Karpas-422 (cell line): ENCODE results near the gene RAET1G. TPM values are rescaled to one million over a fixed set of nuclear protein-coding genes. Genes with fewer than 3 reads are reported as not detected.
A peak's percentile ranks its signal among the peaks of the same experiment; 100 is the strongest.
"Not testable (repeated sequence)": the region's sequence is repeated elsewhere in the genome, so short reads cannot be mapped to it uniquely, and the experiment has no call there.

Experiments
- DNase-seq: peaks from one replicate; pipeline ENCODE4 v3.0.0-alpha.2; 2015
- H2AFZ ChIP-seq: fragments of 200-600 bp; sonication (generic); 2 replicates; pipeline ENCODE4 v1.6.1; 2014; ENCODE audit warnings: antibody characterized with exemption, low read length, mixed read lengths
- H3K27ac ChIP-seq: fragments of 200-600 bp; sonication (generic); 2 replicates; pipeline ENCODE4 v1.5.1; 2014; ENCODE audit warnings: mild to moderate bottlenecking, low read length, moderate library complexity
- H3K27me3 ChIP-seq: fragments of 200-600 bp; sonication (generic); 2 replicates; pipeline ENCODE4 v1.6.1; 2014; ENCODE audit warnings: low read length, mixed read lengths
- H3K36me3 ChIP-seq: fragments of 200-600 bp; sonication (generic); 2 replicates; pipeline ENCODE4 v1.6.1; 2014; ENCODE audit warnings: low read length, mixed read lengths; ENCODE audit not compliant: insufficient read depth
- H3K4me1 ChIP-seq: fragments of 200-600 bp; sonication (generic); 2 replicates; pipeline ENCODE4 v1.6.1; 2014; ENCODE audit warnings: mild to moderate bottlenecking, low read length, mixed read lengths
- H3K4me2 ChIP-seq: fragments of 200-600 bp; sonication (generic); 2 replicates; pipeline ENCODE4 v1.6.1; 2014; ENCODE audit warnings: low read length, low read depth, mild to moderate bottlenecking; ENCODE audit not compliant: poor library complexity, severe bottlenecking
- H3K4me3 ChIP-seq: fragments of 200-600 bp; sonication (generic); 2 replicates; pipeline ENCODE4 v1.5.1; 2014; ENCODE audit warnings: mild to moderate bottlenecking, antibody characterized with exemption, low read length, mixed read lengths
- H3K79me2 ChIP-seq: fragments of 200-600 bp; sonication (generic); 2 replicates; pipeline ENCODE4 v1.6.1; 2014; ENCODE audit warnings: mild to moderate bottlenecking, low read length, mixed read lengths
- H3K9ac ChIP-seq: fragments of 200-600 bp; sonication (generic); 2 replicates; pipeline ENCODE4 v1.6.0; 2014; ENCODE audit warnings: low read length
- H3K9me2 ChIP-seq: fragments of 200-600 bp; sonication (generic), shearing (Covaris generic); replicated peaks from 2 replicates; pipeline ENCODE4 v1.6.0; 2014; ENCODE audit warnings: mild to moderate bottlenecking, low read length, moderate library complexity; ENCODE audit not compliant: insufficient read depth
- H3K9me3 ChIP-seq: fragments of 300-700, 200-600 bp; sonication (generic); 2 replicates; pipeline ENCODE4 v1.6.1; 2014; ENCODE audit warnings: low read length, mixed read lengths
- H4K20me1 ChIP-seq: fragments of 200-600 bp; sonication (generic); 2 replicates; pipeline ENCODE4 v1.6.1; 2014; ENCODE audit warnings: mild to moderate bottlenecking, antibody characterized with exemption, low read length, low read depth; ENCODE audit not compliant: insufficient read depth
- total RNA-seq: library from RNA; depleted of rRNA; stranded (reverse); fragments of >200 nt; shearing (Covaris generic); gene quantifications from 2 replicates; pipeline ENCODE4 v1.2.3, GENCODE V29; 2014; ENCODE audit warnings: low replicate concordance

Gene RAET1G
- total RNA-seq, 1 experiment from 2014 or later: not detected

DNA sequence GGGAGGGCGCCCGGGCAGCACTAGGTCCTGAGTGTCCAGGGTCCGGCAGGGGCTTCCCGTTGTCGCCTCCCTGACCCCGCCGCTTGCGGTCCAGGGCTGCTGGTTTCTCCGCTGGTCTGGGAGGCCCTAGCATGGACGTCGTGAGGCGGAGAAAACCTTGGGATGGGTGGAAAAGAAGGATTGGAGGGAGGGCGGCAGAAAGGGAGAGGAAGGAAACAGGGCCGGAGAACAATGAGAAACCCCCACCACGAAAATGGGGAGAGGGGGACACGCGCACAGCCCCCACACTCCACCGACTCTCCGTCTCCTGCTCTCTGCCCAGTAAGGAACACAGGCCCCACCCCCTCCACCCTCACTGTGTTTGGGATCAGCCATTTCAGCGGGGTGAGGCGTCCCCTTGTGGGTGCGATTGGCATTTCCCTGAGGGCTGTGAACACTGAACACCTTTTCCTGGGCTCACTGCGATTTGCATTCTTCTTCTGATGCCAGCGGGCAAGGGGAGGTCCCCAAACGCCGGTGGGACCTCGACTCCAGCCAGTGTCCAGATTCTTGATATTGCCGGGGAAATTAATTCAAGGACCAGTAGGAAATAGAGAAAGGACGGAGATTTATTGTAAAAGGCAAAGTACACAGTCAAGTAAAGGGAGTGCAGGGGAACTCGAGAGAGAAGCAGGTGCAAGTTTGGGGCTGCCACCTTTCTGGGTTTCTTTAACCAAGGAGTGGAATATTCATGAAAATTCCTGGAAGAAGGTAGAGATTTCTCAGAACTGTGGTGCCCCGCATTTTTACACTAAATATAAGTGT, 3.3 kb upstream of the RAET1G start:
- Histone ChIP-seq H4K20me1 (0 out of 2 replicates have a peak, but pooled peaks cover 2% of the 10 kb centered on the region), H3K4me3 (no peak overlapping the region), H3K79me2 (no peaks in the 10 kb centered on the region), H2AFZ (no peak overlapping the region), H3K4me2 (peak overlapping the region; percentile 50), H3K27ac (no peak overlapping the region), H3K9ac (no peak overlapping the region), H3K4me1 (peaks cover 15% of the 10 kb centered on the region), H3K27me3 (no peaks in the 10 kb centered on the region), H3K9me3 (no peaks in the 10 kb centered on the region), H3K9me2 (no peaks in the 10 kb centered on the region), H3K36me3 (no peaks in the 10 kb centered on the region)
- peak; percentile 90 for DNase-seq

DNA sequence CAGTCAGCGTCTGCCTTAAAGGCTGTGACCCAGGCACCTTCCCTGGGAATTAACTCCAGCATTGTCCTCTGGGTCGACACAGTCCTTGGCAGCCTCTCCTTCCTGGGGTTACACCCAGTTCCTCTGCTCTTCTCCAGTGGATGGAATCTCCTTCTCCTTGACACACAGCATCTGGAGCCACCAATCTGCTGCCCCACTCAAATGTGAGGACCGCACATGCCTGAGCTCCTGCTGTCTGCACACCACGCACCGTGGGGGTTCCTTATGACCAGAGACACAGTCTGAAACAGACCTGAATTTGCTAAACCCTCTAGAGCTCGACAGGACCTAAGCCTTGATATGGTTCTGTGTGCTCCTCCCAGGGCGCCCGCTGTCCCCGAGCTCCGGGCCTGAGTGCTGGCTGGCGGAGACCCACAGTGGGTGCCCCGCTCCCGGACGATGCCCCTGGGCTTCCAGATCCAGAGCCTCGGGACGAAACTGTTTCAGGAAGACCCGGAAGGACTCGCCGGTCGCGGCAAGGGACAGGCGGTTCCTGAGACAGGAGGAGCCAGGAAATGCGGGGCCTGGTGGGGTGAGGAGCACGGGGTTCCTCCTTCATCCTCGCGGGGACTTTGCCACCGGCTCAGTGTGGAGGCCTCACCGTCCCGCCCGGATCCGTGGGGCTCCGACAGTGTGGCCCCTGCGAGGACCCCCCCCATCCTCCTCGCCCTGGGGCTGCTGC, 2.5 kb upstream of the RAET1G start:
- Histone ChIP-seq H3K4me1 (peaks cover 15% of the 10 kb centered on the region), H3K4me3 (no peak overlapping the region), H2AFZ (no peak overlapping the region), H3K4me2 (no peak overlapping the region), H3K9ac (no peak overlapping the region), H3K27me3 (no peaks in the 10 kb centered on the region), H3K27ac (no peak overlapping the region), H3K9me3 (no peaks in the 10 kb centered on the region), H3K79me2 (no peaks in the 10 kb centered on the region), H4K20me1 (0 out of 2 replicates have a peak, but pooled peaks cover 2% of the 10 kb centered on the region), H3K9me2 (no peaks in the 10 kb centered on the region), H3K36me3 (no peaks in the 10 kb centered on the region)
- DNase-seq: peak; percentile 29

GRCh38 chr6:149924933-149925252, 2.0 kb upstream of the RAET1G start:
- Histone ChIP-seq H3K4me3 (no peak overlapping the region), H3K9me3 (no peaks in the 10 kb centered on the region), H4K20me1 (0 out of 2 replicates have a peak, but pooled peaks cover 2% of the 10 kb centered on the region), H3K27me3 (no peaks in the 10 kb centered on the region), H3K4me2 (no peak overlapping the region), H3K36me3 (no peaks in the 10 kb centered on the region), H3K27ac (no peak overlapping the region), H3K9me2 (no peaks in the 10 kb centered on the region), H3K9ac (no peak overlapping the region), H3K79me2 (no peaks in the 10 kb centered on the region), H2AFZ (no peak overlapping the region), H3K4me1 (peaks cover 15% of the 10 kb centered on the region)
- peak; percentile 26 for DNase-seq

GRCh38 chr6:149924206-149924932, 1.4 kb upstream of the RAET1G start:
- Histone ChIP-seq H3K79me2 (no peaks in the 10 kb centered on the region), H4K20me1 (0 out of 2 replicates have a peak, but pooled peaks cover 2% of the 10 kb centered on the region), H3K36me3 (no peaks in the 10 kb centered on the region), H3K4me1 (peaks cover 15% of the 10 kb centered on the region), H3K4me2 (no peak overlapping the region), H3K9ac (no peak overlapping the region), H3K27ac (no peak overlapping the region), H2AFZ (no peak overlapping the region), H3K27me3 (no peaks in the 10 kb centered on the region), H3K4me3 (no peak overlapping the region), H3K9me3 (no peaks in the 10 kb centered on the region), H3K9me2 (no peaks in the 10 kb centered on the region)
- peak; percentile 37 for DNase-seq

DNA sequence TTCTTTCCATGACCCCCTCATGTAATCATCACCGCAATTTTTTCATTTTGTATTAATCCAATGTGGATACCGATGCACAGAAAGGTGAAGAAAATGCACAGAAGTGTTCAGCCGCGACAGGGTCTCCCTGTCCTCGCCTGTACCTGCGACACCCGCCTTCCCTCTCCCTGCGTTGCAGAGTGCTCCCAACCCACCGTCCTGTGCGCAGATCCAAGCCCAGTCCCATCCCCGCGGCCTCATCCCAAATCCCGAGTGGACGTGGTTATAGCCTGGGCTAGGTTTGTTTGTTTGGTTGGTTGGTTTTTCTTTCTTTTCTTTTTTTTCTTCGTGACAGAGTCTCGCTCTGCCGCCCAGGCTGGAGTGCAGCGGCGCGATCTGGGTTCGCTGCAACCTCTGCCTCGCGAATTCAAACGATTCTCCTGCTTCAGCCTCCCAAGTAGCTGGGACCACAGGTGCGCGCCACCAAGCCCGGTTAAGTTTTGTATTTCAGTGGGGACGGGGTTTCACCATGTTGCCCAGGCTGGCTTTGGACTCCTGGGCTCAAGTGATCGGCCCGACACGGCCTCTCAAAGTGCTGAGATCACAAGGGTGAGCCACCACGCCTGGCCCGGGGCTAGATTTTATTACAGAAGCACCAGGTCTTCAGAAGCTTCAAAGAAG, 536 bp upstream of the RAET1G start:
- peak overlapping the region; percentile 69 for H3K4me2 ChIP-seq
- H2AFZ ChIP-seq: no peak overlapping the region; the same call in 1 of the 2 replicates
- H4K20me1 ChIP-seq: 0 out of 2 replicates have a peak, but pooled peaks cover 2% of the 10 kb centered on the region
- H3K9me2 ChIP-seq: no peaks in the 10 kb centered on the region
- H3K4me3 ChIP-seq: peak overlapping the region; percentile 34; the same call in 1 of the 2 replicates
- no peak overlapping the region for H3K9ac ChIP-seq
- H3K36me3 ChIP-seq: no peaks in the 10 kb centered on the region
- no peaks in the 10 kb centered on the region for H3K27me3 ChIP-seq
- DNase-seq: no peak
- H3K79me2 ChIP-seq: no peaks in the 10 kb centered on the region
- no peaks in the 10 kb centered on the region for H3K9me3 ChIP-seq
- H3K4me1 ChIP-seq: peaks cover 15% of the 10 kb centered on the region
- no peak overlapping the region for H3K27ac ChIP-seq

DNA sequence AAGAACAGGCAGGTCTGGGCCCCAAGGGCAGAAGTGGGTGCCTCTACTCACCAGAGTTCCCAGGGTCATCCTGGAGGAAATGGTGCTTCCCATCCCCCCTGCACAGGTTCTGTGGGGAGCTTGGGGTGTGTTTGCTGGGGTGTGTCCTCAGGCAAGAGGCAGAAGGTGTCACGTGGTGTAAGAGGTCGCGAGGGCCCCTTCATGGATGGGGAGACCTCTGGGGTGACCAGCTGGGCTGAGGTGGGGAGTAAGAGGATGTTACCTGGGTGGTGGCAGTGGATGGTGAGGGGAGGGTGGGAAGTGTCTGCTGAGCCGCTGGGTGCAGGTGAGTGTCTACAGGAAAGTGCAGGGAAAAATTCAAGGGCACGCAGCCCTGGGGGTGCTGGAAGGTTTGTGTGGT, 830 bp downstream of the RAET1G start:
- H3K27ac ChIP-seq, H3K9ac ChIP-seq, H3K4me2 ChIP-seq, H3K4me3 ChIP-seq, H4K20me1 ChIP-seq, H3K79me2 ChIP-seq, H3K9me2 ChIP-seq, H3K9me3 ChIP-seq, DNase-seq, H3K36me3 ChIP-seq, H3K27me3 ChIP-seq, H2AFZ ChIP-seq: not testable (repeated sequence)
- peaks cover 15% of the 10 kb centered on the region for H3K4me1 ChIP-seq

DNA sequence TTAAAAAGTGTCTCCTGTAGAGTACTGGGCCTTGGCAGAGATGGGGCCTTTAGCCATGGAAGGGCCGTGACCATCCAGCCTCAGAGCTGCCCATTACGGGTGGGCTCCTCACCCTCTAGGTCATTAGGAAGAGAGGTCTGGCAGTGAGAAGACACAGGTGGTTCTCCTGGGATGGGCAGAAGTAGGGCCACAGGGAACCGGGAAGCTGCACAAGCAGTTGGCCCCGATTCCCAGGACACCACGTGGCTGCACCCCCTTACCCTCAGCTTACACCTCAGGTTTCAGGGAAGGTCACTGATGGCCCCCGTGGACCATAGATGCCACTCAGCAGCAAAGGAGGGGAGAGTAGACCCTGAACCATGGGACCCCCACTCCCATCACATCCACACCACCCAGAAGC, 1.6 kb downstream of the RAET1G start:
- H3K79me2 ChIP-seq: no peaks in the 10 kb centered on the region
- H3K4me3 ChIP-seq: no peak overlapping the region
- no peak overlapping the region for H3K4me2 ChIP-seq
- H3K9me2 ChIP-seq: no peaks in the 10 kb centered on the region
- no peak overlapping the region for H2AFZ ChIP-seq
- no peak overlapping the region for H3K9ac ChIP-seq
- no peaks in the 10 kb centered on the region for H3K27me3 ChIP-seq
- H3K27ac ChIP-seq: no peak overlapping the region
- H4K20me1 ChIP-seq: 0 out of 2 replicates have a peak, but pooled peaks cover 2% of the 10 kb centered on the region
- peaks cover 13% of the 10 kb centered on the region for H3K4me1 ChIP-seq
- no peaks in the 10 kb centered on the region for H3K36me3 ChIP-seq
- peak; percentile 35 for DNase-seq
- H3K9me3 ChIP-seq: no peaks in the 10 kb centered on the region
